HG03135 (cell line): ENCODE results near the gene MBP.

Experiments
- ATAC-seq: cut with Tn5 transposase; IDR thresholded peaks from one replicate; pipeline ENCODE4 v1.9.1; 2021; ENCODE audit warnings: mild to moderate bottlenecking, moderate library complexity; ENCODE audit not compliant: unreplicated experiment

The MBP gene

GRCh38 chr18:77068321-77069312, 64.0 kb downstream of the MBP start:
- no peak for ATAC-seq

- peak; percentile 43 for ATAC-seq
Observed at GRCh38 chr18:77067291-77068061, 65.1 kb downstream of the MBP start.

- ATAC-seq, result no peak
Observed at GRCh38 chr18:77066689-77067088, 65.9 kb downstream of the MBP start.

GRCh38 chr18:77066101-77066500, 66.5 kb downstream of the MBP start:
- no peak for ATAC-seq

GRCh38 chr18:77065221-77065981, 67.2 kb downstream of the MBP start:
- no peak for ATAC-seq

DNA sequence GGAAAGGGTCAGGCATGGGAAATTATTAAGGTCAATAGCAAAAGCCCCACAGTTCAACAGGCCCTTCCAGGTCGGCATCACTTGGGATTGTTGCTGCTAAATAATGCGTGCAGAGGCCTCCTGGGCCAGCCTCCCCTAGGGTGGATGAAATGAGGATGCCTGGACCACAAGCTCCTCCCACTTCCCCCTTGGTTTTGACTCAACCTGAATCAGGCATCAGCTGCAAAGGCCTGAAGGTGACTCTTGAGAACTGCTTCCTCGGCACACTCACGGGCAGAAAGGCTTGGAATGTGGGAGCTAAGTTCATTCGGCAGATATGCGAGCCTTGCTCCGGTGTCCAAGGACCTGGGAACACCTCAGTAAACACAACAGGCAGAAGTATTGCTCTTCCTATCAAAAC, 69.3 kb downstream of the MBP start:
- ATAC-seq, result peak; percentile 42

GRCh38 chr18:77062518-77063003, 70.0 kb downstream of the MBP start:
- peak; percentile 54 for ATAC-seq

DNA sequence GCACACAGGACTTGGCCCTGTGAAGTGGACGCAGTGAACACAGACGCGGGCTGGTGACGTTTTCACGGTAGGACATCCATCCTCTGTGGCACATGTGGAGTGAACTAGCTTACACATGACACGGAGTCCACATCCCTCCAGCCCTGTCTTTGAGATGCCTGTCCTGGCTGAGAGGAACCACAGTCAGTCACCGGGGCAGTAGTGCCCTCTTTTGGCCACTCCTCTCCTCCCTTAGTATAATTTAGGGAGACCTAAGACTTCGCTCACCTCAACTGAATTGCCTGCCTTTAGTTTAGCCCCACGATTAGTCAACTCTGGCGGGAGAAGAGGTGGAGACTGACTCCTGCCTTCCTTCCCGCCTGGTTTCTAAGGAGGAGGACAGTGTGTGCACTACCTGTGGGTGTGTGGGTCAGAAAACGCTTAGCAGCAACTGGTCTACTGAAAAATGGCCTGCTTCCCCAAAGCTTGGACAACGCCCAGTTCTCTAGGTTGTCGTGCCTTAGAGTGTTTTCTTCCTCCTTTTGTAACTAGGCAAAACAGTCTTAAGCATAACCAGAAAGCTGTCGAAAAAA, 70.6 kb downstream of the MBP start:
- peak; percentile 44 for ATAC-seq

- ATAC-seq, result no peak
Observed at GRCh38 chr18:77061281-77061945, 71.2 kb downstream of the MBP start.

DNA sequence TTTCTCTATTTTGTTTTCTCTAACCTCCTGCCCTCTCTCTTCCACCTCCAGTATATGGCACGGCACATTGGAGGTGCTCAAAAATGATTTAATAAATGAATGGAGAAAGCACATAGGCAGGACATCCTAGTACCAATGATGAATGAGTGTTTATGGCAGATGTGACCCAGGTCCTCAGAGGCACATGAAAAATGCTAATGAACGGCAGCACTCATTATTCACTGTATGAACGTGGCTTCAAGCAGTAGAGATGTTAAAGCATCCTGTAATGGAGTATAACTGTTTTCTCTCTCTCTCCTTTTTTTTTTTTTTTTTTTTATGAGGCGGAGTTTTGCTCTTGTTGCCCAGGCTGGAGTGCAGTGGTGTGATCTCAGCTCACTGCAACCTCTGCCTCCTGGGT, 72.4 kb downstream of the MBP start:
- no peak for ATAC-seq

DNA sequence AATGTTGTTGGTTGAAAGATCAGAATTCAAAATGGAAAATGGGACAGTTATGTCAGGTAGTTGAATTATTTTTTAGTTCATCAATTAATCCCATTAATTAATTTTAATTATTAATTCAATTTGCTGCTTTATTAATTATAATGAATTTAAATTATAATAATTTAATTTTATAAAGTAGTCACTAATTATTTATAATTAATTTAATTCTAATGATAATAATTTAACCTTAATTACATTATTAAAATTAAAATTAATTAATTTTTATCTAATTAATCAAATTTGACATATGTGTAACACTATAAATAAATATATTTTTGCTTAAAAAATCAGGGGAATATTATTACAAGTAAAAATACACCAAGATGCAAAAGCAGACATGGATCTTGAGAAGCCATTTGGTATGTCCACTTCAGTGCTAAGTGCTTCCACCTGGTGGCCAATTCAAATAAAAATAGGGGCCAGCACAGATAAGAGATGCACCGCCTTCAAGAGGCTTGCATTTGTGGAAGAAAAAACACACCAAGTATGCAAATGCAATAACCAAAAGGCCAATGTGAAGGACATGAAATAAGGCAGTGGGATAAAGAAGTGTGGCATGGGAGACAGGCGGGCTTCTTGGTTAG, 73.2 kb downstream of the MBP start:
- ATAC-seq, result no peak

DNA sequence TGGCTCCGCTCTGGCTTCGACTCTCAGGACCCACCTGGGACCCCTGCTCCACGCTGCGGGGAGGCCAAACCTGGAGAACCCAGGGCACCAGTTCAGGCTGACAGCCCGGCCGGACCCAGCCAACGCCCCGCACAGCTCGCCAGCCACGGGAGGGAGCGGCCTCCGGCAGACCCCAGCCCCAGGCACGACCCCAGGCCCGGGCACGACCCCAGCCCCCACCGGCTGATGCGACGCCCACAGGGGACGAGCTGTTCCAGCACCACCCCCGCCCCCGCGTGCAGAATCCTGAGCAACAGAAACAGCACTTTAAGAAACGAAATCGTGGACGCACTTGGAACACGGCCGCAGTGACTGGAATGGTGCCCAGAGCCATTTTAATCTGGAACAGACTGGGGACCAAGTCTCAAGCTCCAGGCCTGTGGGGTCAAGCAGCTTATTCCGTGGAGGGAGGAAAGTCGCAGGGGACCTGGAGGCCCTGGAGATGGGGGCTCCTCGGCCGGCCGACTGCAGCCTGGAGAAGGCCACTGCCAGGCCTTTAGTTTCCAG, 74.2 kb downstream of the MBP start:
- no peak for ATAC-seq

DNA sequence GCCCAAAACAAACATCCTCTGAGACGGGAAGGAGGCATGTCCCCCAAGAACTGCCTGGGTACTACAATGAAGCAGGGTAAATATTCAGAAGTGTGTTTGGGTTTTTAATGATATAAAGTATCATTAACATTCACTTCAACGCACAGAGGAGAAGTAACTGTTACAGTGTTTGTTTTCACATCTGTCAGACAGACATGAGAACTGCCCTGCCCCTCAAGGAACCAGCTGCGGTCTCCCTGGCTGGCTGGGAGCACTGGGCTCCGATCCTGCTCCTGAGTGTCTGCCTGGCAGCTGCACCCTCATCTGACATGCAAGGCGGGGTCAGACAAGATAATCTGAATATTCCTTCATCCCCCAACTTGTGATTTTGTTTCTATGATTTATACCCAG, 75.6 kb downstream of the MBP start:
- no peak for ATAC-seq

- no peak for ATAC-seq
Observed at GRCh38 chr18:77056344-77057005, 76.1 kb downstream of the MBP start.

DNA sequence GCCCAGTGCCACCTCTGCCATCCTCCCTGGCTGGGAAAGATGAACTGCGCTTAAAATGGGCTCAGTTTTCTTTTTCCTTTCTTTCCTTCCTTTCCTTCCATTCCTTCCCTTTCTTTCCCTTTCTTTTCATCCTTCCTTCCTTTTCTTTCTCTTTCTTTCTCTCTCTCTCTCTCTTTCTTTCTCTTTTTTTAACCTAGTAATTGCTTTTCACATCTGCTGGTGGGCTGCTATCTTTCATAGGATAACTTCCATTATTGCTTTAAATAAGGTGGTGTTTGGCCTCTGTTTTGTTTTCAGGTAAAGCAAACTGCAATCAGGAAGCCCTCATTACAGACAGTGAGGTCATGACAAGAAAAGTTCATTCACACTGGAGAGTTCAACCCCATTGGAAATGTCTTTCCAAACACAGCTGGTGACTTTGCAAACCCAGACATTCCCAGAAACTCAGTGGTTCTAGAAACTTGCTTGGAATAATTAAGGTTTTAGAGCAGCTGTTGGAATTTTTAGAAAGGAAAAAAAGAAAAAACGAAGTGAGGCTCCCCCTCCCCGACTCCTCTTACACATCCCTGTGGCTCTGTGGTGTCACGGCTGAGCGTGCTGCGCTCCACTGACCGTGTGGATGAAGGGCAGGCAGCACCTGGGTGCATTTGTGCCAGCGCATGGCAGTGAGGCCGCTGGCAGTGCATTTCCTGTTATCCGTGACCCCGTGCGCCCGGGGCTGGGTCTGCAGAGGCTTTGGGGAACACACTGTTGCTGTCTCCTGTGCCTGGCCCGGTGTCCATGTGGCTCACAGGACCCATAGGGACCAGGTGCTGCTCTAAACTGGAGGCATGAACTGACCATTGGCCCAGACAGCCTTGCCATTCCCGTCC, 76.9 kb downstream of the MBP start:
- ATAC-seq, result no peak

DNA sequence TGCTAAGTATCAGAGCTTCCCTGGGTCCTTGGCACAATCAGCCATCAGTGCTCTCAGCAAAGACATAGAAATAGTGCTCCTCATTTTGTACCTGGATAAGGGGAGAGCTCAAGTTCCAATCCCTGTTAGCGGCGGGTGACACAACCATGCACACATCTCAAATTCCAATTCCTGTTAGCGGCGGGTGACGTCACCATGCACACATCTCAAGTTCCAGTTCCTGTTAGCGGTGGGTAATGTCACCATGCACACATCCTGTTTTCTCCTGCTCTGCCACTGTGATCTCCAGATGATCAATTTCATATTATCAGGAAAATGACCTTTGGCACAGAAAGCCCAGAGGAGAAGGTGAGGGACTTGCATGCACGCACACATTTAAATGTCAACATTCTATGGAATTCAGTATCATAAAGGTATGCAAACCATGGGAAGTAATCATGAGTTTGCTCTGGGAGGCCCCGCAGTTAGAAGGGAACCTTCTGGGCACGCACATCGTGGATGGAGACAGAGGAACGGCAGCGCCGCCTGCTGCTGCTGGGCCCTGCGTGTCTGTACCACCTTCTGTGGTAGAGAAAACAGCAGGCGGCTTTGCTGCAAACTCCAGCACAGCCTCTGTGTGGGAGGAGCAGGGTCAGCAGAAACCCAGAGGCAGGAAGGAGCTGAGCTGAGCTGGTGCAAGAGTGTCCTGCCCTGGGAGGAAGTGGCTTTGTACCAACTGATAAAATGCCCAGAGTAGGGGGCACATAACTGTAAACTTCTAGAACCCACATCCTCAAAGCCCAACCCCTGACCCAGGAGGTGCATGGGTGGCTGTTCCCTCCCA, 77.8 kb downstream of the MBP start:
- peak; percentile 72 for ATAC-seq

GRCh38 chr18:77054288-77054605, 78.3 kb downstream of the MBP start:
- peak; percentile 12 for ATAC-seq
